Nephron (organoid): ENCODE measurements around the gene FBXO48.

ENCODE experiments used
- H3K27ac Mint-ChIP-seq, 3 experiments: 2 replicates each; pipeline ENCODE4 v1.8.0; 2020; ENCODE audit warnings: mixed read lengths in 3 of 3, mild to moderate bottlenecking in 2 of 3, moderate library complexity in 1 of 3
- H3K27me3 Mint-ChIP-seq: 2 replicates; pipeline ENCODE4 v1.8.0; 2021; ENCODE audit warnings: low read depth, mild to moderate bottlenecking, moderate library complexity, mixed read lengths
- H3K36me3 Mint-ChIP-seq: 2 replicates; pipeline ENCODE4 v1.8.0; 2020; ENCODE audit warnings: low read depth, mixed read lengths
- H3K4me1 Mint-ChIP-seq: 2 replicates; pipeline ENCODE4 v1.8.0; 2020; ENCODE audit warnings: mixed read lengths
- H3K4me3 Mint-ChIP-seq, 3 experiments: 2 replicates each; pipeline ENCODE4 v1.8.0; 2020; ENCODE audit warnings: mild to moderate bottlenecking in 3 of 3, mixed read lengths in 3 of 3, moderate library complexity in 2 of 3
- H3K9me3 Mint-ChIP-seq: 2 replicates; pipeline ENCODE4 v1.8.0; 2020; ENCODE audit warnings: mixed read lengths
- CTCF ChIP-seq, 3 experiments: fragments of 200-600 bp; sonication (generic); IDR thresholded peaks; one replicate each; pipeline ENCODE4 v1.5.0; 2021; ENCODE audit warnings: antibody characterized with exemption in 3 of 3; ENCODE audit not compliant: unreplicated experiment in 3 of 3

Gene FBXO48

DNA sequence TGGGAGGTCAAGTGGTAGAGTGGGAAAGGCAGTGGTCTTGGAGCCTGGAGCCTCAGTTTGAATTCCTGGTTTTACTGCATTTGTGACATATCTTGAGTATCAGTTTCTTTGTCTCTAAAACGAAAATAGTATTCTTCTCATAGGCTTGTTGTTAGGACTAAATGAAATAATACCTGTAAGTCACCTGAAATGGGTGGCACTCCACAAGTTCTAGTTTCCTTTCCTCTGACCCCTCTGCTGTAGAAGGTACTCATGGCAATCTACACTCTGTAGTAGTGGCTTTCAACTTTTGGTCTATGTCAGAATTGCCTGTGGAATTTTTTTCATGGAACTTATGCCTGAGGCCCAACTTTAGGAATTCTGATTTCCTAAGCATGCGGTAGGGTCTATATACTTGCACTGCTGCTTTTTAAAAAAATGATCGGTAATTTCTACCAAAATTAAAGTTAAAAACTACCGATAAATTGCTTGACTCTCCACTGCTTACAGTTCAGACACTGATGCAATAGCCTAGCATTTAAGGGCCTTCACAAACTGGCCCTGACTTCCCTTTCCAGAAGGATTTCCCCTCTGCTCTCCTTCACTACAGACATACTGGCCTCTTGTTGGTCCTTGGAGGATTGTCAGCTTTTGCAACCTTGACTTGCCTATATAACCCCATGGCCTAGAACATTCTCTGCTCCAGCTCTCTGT lies 54.8 kb downstream of the FBXO48 start:
- no peak overlapping the region for H3K4me3 Mint-ChIP-seq
- no peak for TF ChIP-seq CTCF (IDR thresholded peaks at IDR 0.05; ENCODE audit: unreplicated experiment in 3 of 3)
- peaks cover under 1% of the 10 kb centered on the region for H3K9me3 Mint-ChIP-seq
- no peak overlapping the region for H3K27ac Mint-ChIP-seq
- H3K36me3 Mint-ChIP-seq = no peaks in the 10 kb centered on the region
- no peaks in the 10 kb centered on the region for H3K4me1 Mint-ChIP-seq
- H3K27me3 Mint-ChIP-seq = peaks cover 4% of the 10 kb centered on the region

DNA sequence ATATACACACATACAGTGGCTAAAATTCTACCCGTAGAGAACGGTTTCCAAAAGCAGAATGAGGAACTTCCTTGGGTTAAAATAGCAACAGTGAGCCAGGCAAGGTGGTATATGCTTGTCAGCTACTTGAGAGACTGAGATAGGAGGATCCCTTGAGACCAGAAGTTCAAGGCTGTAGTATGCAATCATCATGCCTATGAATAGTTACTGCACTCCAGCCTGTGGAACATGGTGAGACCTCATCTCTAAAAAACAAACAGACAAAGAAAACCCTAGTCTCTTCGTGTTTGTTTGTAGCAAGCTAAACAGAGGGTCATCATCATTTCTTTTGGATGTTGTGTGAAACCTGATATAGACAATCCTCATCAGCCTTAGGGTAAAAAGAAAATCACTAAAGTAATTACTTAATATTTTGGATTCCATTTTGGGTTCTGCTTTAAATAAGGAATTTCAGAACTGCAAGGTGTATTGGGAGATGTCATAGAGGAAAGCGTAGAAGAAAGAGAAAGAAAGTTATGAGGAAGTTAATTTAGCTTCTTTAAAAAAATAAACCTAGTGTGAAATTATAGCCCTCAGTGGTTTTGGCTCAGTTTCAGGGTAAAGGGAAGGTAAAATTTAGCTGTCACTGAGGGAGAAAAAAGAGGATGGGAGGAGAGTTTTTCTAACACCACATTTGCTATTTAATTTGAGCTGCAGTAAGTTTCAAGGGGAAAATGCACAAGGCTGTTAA lies 55.5 kb downstream of the FBXO48 start:
- Mint-ChIP-seq H3K27ac (no peak overlapping the region), H3K9me3 (peaks cover 4% of the 10 kb centered on the region), H3K4me1 (no peaks in the 10 kb centered on the region), H3K4me3 (no peak overlapping the region), H3K27me3 (peaks cover 4% of the 10 kb centered on the region), H3K36me3 (no peaks in the 10 kb centered on the region)
- no peak for TF ChIP-seq CTCF (IDR thresholded peaks at IDR 0.05; ENCODE audit: unreplicated experiment in 3 of 3)
